Measurements from ENCODE around the gene FER1L5. TPM values are rescaled to one million over a fixed set of nuclear protein-coding genes. Genes with fewer than 3 reads are reported as not detected.

FER1L5 gene
- 0.10 TPM for total RNA-seq

DNA sequence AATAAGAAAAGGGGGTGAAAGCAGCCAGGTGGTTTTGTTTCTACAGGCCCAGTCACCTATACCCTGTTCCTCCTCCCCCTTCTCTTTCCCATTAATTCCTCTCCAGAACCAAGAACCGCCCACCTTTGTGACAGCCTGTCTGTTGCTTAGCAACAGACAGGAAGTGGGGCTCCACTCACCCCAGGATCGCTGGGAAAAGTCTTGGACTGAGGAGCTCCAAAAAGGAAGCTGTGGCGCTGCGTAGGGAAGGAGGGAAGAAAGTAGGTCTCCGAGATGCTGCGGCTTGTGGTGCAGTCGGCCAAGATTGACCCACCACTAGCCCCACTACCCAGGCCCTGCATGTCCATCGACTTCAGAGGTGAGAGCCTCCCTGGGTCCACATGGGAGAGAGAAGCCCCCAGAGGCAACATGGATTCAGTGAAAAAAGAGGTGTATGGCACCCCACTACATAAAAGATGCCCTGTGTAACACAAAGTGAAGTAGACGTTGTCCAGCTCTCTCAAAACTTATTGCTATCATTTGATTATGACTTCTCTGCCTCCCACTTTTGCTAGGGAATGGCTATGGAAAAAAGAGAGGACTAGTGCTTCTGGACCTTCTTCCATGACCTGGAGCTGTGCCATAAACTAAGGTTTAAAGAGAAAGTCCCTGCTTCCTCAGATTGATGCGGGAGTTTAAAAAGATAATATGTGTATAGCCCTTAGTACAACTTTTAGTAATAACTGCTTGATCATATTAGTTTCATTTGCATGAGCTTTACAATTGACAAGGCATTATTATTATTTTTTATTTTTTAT is at the start of gene FER1L5:
Gene FER1L5, plus strand, starts transcription at position 201 of the 797 bp plus-strand sequence. Its CDS starts 73 bp downstream, at position 274.
- DNase-seq (ENCODE audit: low spot score) (no peak), ATAC-seq (no peak)

DNA sequence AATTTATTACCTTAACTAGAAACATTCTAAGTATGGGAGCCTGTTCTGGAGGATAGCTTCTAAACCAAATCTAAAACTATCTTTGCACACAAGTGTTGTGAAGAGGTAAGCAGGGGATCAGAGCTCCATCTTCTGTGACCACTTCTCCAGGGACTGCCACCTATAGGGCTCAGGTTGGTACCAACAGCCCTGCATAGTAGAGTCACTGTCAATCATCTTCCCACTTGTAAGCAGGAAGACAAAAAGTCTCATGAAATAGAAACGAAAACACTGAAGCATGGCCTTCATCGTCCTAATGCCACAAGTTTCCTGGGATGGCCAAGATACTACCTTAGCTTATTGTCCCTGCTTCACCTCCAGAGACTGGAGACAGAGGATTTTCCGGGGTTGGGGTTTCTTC is 48.3 kb upstream of the FER1L5 start:
- no peak for ATAC-seq
- DNase-seq (ENCODE audit: low spot score), result no peak

DNA sequence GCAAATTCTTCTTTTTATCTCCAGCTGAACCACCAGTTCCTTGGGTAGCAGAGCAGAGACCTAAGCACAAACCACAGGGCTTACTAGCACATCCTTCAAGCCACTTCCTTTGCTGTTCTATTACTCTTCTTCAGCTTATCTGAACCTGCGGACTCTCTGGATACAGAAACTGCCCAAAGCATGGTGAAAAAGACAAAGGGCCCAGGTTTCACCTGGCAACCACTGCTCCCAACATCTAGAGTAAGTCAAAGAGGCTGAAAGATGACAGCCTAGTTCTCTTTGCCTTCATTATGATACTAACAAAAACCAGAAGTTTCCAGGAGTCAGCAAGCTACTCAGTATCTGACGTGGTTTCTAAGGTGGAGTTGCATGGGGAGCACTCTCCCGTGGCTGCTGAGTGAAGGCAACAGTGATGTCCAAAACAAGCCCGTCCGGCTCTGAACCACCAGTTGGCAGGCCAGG is 47.8 kb upstream of the FER1L5 start:
- ATAC-seq (no peak), DNase-seq (ENCODE audit: low spot score) (no peak)

DNA sequence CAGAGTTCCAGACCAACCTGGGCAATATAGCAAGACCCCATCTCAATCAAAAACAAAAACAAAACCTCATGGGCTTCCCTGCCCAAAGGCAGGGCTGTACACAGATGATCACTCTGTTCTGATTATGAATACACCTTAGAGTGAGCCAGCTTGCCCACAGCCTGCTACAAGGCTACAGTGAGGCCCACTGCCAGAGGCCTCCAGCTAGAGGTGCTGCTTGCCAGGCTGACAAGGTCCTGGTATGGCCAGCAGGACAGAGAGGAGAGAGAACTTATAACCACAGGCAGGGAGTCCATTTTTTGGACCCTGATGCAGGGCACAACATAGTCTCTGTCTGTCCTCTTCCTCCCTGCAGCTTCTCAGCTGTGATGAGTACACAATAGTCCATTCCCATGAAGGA is 46.0 kb upstream of the FER1L5 start:
- DNase-seq (ENCODE audit: low spot score) (no peak), ATAC-seq (no peak)

GRCh38 chr2:96599941-96600340 is 42.6 kb upstream of the FER1L5 start:
- no peak for ATAC-seq
- DNase-seq (ENCODE audit: low spot score), result no peak

DNA sequence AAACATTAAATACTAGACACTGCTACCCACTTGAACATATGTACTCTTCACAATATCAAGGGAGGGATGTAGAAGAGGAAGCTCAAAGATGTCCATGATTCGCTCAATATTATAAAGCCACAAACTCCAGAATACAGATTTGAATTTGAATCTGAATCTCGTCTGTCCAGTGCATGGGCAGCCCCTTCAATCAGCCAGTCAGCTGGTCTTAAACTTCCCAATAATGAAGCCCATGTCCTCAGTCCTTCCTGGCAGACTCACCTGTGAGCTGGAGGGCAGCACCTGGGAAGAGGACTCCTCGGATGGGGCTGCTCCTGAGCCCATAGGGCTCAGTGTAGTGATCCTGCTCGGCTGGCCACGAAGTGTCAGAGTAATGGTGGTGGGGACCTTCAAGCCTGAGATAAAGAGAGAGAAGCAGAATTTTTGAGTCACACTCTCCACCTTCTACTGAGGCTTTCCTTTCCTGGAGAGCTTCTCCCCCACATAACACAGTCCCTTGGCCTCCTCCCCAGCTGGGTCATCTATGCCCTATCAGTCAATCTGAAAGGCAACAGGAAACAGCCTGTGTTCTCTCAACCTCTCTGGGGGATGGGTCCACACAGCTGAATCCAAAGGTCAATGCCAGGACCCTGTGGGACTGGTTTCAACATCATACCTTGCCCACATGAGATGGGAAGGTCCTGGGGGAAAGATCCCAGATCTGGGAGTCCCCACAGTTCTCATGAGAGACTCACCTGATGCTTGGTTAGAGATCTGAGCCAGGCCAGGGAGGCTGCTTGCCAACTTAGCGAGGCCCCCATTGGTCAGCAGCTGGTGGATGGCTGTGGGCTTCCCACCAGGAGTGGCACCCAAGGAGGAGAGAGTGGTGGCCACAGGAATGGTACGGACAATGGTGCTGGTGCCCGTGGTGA is 40.9 kb upstream of the FER1L5 start:
- ATAC-seq, result peak; percentile 66
- no peak for DNase-seq (ENCODE audit: low spot score)

DNA sequence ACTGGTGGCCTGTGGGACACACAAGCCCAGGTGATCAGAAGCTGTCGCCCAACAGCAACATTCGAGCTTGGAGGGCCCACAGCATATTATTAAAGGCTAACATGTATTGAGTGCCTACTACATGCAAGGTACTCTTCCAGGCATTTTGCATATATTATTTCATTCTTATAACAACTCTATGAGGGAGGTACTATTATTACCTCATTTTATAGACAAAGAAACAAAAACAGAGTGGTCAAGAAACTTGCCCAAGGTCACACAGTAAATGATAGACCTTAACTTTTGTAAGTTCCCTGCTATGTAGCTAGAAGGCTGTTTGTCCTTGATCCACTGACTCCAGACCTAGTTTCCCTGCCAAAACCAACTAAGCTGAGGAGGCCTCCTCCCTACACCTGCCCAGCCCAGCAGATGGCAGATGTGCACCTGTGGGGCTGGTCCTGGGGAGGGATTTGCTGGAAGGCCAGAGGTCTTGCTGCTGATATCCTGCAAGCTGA is 40.2 kb upstream of the FER1L5 start:
- peak; percentile 87 for ATAC-seq
- no peak for DNase-seq (ENCODE audit: low spot score)

- ATAC-seq, result no peak
- no peak for DNase-seq (ENCODE audit: low spot score)
These were observed 38.5 kb upstream of the FER1L5 start for GRCh38 chr2:96604104-96604503.

DNA sequence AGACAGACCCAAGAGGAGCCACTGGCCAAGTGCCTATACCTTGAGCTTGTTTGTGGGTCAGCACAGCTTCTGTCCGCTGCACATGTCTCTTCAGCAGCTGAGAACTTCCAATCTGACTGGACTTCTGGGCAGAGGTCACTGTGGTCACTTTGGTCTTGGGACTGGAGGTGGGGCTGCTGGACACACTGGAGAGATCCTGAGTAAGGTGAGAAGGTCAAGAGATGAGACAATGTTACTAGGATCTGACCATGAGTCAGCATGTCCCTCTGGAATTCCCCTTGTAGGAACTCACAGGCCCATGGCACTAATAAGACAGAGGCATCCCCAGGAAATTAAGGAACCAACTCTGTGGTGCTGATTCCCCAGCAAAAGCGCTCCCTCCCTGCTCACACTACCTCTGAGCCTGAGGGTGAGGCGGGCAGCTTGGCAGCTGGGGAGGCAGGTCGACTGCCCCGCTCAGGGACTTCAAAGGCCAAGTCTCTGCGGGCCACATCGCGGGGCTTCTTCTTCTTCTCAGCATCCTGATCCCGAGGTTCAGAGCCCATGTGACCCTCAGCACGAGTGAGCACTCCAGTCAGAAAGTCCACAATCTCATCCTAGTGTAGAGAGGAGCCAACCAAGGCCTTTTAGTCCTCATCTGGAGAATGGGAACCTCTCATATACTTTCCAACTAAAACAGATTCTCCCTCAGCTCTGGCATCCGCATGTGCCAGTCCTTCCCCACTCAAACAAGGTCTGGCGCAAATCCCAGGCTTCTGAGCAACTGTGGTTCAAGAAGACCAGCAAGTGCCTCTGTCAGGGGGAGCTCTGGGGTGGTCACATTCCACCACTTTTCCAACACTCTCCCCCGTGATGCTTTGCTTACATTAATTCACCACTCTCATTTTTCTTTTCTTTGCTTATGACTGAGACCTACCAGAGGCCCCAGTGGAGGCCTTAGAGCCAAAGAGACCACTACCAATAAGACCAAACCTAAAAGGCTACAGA is 33.8 kb upstream of the FER1L5 start:
- ATAC-seq (peak; percentile 26), DNase-seq (ENCODE audit: low spot score) (no peak)

DNA sequence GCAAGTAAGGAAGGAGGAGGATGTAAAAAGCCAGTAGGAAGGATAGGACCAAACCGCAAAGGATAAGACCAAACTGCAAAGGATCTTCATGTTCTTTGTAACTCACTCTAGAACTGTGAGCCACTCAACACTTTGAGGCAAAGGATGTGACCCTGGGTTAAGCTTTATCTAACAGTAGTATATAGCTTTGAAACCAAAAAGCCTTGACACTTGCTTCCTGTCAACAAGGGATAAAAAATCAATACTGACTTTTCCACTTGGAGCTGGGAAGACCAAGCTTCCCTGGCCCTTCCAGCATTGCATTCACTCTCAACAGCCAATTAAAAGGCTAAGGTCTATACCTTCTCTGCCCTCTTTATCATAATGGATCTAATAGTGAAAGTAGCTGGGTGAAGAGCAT is 26.4 kb upstream of the FER1L5 start:
- ATAC-seq (no peak), DNase-seq (ENCODE audit: low spot score) (no peak)

DNA sequence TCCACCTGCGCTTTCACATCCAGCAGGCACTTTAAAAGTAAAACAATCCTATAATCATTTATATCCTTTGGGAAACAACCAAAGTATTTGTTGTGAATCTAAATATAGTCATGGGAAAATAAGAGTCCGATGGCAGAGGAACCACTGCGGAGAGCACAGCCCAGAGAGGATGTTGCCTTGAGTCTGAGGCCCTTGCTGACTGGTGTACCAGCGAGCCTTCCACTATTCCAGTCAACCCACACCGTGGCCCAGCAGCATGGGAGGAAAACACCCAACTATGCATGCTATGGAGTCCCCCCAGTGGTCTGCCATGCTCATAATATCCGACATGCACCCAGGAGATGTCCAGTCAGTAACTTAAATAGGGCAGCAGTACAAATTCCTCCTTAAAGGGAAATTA is 26.0 kb upstream of the FER1L5 start:
- ATAC-seq (no peak), DNase-seq (ENCODE audit: low spot score) (no peak)

- ATAC-seq (no peak), DNase-seq (ENCODE audit: low spot score) (no peak)
These were observed 25.6 kb upstream of the FER1L5 start for GRCh38 chr2:96617012-96617411.

DNA sequence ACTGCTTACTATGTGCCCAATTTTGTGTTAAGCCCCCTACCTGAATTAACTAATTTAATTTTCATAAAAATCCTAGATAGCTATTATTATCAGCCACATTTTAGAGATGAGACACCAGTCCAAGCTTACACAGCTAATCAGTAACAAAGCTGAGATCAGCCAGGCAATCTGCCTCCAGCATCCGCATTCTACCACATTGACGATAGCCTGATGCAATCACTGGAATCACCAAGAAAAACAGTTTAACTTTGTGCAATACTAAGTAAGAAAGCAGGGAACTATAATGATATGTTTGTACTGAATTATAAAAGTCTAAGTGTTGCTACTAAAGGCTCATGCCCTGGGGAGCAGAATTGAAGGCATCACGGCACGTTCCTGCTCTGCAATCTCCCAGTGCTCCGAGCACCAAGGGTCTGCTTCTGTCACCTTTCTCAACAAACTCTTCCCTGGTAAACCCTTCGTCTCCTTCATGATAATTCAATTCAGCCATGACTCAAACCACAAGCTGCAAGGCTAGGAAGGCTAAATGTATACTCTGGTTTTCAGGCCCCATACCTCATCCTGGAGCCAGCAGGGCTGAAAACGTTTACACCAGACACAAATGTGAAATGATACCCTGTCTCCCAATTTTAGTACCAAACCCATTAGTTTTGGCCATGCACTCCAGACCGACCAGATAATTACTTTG is 23.8 kb upstream of the FER1L5 start:
- ATAC-seq, result peak; percentile 90
- no peak for DNase-seq (ENCODE audit: low spot score)

GRCh38 chr2:96622544-96622943 is 20.0 kb upstream of the FER1L5 start:
- DNase-seq (ENCODE audit: low spot score) (no peak), ATAC-seq (no peak)

DNA sequence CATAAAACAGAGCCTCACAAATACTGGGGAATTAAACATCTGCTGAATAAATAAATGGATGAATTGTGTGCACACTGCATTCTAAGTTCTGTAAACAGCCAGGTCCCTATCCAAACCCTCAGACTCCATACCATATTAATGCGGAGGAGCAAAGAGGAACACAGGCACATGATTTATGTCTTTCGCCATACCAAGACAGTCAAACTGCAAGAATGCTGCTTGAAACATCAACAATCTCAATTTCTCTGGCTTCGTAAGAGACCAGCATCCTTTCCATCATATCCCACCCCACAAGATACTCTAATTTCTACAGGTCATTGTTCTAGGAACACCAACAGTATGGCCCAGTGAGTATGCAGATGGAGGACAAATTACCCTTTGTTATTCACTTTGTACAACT is 19.4 kb upstream of the FER1L5 start:
- no peak for DNase-seq (ENCODE audit: low spot score)
- ATAC-seq, result no peak

DNA sequence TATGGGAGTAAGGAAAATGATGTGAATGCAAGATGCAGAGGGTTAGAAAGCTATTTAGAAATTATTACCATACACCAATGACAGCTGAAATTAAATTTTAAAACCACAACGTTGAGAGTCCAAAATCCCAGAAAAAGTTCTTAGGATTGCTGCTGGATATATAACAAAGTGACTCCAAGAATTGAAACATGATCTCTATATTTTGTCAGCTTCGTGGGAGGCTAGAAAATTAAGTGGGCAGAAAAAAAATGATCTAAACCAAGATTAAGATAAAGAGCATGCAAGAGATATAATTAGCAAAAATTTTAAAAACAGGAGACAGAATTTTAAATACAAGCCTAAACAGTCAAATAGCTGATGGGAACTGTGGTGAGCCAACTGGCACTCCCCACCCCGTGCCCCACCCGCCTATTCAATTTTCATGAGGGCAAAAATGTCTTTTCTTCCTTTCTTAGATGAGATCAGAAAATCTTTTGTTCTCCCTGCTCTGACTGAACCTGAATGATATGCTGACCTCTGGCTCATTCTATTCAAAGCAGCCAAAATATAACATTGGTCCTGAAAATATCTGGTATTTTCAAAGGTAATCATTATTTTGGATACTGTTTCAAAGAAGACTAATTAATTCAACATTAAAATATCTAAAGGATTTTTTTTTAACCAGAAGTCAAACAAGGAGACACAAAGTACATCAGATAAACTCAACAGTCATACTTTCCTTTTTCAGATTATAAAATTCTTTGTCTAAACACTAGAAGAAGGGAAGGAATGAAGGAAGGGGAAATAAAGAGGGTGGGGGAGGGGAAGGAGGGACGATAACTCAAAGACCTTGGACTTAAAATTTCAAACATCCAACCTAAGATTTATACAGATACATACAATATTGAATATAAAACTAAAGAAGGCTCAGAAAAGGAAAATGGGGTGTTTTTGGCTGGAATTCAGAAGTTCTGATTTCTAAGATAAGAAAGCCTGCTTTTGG is 16.7 kb upstream of the FER1L5 start:
- no peak for DNase-seq (ENCODE audit: low spot score)
- no peak for ATAC-seq

GRCh38 chr2:96626553-96626942 is 16.0 kb upstream of the FER1L5 start:
- no peak for DNase-seq (ENCODE audit: low spot score)
- no peak for ATAC-seq

- no peak for DNase-seq (ENCODE audit: low spot score)
- no peak for ATAC-seq
These were observed 10.6 kb upstream of the FER1L5 start for GRCh38 chr2:96631804-96632435.
